GM18909 (cell line): ENCODE measurements around the gene PLPPR3.

Source experiments
- ATAC-seq: cut with Tn5 transposase; IDR thresholded peaks from one replicate; pipeline ENCODE4 v1.9.1; 2021; ENCODE audit warnings: mild to moderate bottlenecking; ENCODE audit not compliant: unreplicated experiment, poor library complexity

The PLPPR3 gene

GRCh38 chr19:810883-811489, 10.8 kb downstream of the PLPPR3 start:
- no peak for ATAC-seq

DNA sequence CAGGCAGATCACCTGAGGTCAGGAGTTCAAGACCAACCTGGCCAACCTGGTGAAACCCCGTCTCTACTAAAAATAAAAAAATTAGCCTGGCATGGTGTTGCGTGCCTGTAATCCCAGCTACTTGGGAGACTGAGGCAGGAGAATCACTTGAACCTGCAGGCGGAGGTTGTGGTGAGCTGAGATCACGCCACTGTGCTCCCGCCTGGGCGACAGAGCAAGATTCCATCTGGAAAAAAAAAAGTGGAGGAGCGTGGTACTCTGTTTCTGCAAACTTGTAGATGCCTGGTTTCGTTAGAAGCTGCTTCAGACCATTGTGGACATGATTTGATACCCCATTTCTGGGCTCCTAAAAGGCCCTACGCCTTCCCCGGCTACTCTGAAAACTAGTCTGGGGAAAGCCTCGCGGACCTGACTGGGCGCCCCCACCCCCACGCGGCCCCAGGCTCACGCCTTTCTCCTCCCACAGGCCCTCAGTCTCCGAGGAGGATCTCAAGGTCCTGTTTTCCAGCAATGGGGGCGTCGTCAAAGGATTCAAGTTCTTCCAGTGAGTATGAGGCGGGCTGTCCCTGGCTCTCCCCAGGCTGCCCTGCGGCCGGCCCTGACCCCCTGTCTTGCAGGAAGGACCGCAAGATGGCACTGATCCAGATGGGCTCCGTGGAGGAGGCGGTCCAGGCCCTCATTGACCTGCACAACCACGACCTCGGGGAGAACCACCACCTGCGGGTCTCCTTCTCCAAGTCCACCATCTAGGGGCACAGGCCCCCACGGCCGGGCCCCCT, 11.5 kb downstream of the PLPPR3 start:
- ATAC-seq, result no peak

DNA sequence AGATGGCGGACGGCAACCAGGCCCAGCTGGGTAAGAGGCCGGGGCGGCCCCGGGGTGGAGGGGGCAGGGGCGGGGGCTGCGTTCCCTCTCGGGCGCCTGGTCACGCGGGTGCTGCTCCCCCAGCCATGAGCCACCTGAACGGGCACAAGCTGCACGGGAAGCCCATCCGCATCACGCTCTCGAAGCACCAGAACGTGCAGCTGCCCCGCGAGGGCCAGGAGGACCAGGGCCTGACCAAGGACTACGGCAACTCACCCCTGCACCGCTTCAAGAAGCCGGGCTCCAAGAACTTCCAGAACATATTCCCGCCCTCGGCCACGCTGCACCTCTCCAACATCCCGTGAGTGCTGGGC, 13.4 kb downstream of the PLPPR3 start:
- no peak for ATAC-seq

- ATAC-seq, result no peak
These were observed 13.9 kb downstream of the PLPPR3 start for GRCh38 chr19:807627-808422.

- ATAC-seq, result no peak
These were observed 14.8 kb downstream of the PLPPR3 start for GRCh38 chr19:806815-807421.

DNA sequence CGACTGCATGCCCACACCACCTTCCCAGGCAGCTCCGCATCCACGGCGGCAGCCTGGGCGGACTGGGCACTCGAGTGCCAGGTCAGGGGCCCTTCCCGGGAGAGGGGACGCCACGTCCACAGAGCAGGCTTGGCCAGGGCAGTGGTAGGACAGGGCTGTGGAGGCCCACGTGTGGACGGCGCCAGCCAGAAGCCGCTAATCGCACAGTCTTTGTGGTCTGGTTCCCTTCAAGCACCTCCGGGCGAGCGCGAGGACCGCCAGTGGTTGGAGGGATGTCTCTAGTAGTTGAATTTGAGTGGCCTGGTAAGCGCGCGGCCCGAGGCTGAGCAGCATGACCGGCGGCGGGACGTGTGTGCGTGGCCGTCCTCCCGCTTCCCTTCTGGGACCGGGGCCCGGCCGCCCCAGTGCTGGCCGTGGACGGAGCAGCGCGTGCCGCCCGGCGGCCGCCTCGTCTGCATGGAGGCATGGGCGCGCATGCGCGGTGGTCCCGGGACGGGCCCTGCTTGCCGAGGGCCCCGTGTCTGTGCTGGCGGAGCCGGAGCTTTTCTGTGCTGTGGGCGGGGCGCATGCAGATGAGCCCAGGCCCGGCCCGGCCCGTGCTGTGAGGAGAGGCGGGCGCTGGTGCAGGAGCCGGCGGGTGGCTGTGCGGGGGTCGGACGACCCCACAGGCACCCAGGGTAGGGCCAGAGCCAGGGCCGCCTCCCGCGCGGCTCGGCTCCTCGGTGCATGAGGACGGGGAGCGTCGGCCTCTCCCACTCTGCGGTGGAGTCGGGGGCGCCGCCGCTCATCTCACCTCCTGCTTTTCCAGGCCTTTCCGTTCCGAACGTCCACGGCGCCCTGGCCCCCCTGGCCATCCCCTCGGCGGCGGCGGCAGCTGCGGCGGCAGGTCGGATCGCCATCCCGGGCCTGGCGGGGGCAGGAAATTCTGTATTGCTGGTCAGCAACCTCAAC, 15.9 kb downstream of the PLPPR3 start:
- ATAC-seq, result no peak

- no peak for ATAC-seq
These were observed 16.6 kb downstream of the PLPPR3 start for GRCh38 chr19:805166-805551.

- no peak for ATAC-seq
These were observed 17.2 kb downstream of the PLPPR3 start for GRCh38 chr19:804419-805165.

DNA sequence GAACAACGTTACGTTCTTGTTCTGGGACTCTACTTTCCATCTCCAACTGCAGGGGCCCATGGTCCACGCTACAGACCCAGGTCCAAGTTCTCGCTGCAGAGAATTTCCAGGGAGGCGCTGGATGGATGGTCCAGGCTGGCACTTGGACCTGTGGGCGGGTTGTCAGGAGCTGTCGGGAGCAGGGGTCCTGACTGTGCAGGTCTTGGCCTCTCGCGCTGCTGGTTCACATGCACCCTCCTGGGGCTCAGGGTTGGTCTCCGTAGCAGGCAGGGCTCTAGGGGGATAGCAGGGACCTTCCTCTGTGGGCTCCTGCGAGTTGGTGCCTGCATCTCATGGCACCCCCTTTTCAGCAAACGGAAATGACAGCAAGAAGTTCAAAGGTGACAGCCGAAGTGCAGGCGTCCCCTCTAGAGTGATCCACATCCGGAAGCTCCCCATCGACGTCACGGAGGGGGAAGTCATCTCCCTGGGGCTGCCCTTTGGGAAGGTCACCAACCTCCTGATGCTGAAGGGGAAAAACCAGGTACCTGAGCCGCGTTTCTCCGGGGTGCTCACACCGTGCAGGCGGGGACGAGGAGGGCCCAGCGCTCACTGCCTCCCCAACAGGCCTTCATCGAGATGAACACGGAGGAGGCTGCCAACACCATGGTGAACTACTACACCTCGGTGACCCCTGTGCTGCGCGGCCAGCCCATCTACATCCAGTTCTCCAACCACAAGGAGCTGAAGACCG, 17.9 kb downstream of the PLPPR3 start:
- no peak for ATAC-seq

GRCh38 chr19:803099-803561, 18.6 kb downstream of the PLPPR3 start:
- no peak for ATAC-seq

DNA sequence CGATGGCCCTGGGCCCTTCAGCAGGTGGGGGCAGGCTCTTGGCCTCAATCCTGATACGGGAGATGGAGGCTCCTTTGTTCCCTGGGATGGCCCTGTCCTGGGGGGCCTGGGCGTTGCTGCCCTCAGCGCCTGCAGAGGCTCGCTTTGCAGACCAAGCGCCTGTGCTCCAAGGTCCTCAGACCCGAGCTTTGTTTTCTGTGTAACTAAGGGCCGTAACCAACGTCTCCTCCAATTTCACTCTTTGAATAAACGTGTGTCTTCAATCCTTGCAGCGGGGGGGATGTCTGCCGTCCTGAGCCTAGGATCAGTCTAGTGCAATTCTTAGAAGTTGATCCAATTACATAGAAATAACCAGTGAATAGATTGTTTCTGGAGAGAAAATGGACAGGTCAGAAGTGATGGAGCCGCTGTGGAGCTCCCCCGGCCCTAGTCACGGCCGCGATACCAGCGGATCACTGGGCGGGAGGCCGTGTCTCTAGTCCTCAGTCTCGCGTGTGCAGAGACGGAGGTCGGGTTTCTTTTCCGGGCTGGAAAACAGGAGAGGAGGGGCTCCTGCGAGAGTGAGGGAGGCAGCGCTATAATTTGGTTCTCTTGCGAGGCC, 19.2 kb downstream of the PLPPR3 start:
- ATAC-seq, result no peak

GRCh38 chr19:801861-802497, 19.8 kb downstream of the PLPPR3 start:
- ATAC-seq, result no peak

GRCh38 chr19:801030-801860, 20.5 kb downstream of the PLPPR3 start:
- ATAC-seq, result no peak

GRCh38 chr19:800360-801029, 21.3 kb downstream of the PLPPR3 start:
- ATAC-seq, result no peak

DNA sequence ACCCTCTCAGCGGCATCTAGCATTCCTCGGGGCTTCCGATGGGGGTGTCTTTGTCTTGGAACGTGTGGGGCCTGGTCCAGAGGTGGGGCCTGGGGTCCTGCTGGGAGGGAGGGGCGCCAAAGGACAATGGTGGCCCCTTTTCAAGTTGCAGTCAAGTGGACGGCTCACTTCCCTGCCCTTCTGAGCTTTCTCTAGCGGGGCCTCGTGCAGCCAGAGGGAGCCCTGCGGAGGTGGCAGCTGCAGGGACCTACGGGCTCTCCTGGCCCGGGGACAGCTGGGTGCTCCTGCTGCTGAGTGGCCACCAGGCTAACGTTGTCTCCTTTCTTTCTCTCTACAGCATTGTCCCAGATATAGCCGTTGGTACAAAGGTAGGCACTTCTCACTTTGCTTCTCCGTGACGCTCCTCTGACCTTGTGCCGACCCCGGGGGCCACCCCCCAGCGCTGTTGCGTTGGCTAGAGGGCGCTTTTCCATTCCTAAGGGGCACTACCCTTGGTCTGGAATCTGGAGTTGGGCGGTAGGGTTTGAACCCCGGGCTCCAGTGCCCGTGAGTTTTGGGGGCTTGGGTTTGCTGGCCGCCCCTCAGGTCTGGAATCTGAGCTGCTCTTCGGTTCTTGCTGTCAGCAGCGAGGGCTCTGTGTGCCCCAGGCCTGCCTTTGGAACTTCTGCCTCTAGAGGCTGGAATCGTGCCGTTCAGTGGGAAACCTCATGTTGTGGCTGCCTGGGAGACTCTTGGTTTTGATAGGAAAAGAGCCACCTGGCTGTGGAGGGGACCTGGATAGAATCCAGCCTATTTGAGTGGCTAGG, 22.5 kb downstream of the PLPPR3 start:
- no peak for ATAC-seq
